Measurements from ENCODE around the gene SNTG2.

DNA sequence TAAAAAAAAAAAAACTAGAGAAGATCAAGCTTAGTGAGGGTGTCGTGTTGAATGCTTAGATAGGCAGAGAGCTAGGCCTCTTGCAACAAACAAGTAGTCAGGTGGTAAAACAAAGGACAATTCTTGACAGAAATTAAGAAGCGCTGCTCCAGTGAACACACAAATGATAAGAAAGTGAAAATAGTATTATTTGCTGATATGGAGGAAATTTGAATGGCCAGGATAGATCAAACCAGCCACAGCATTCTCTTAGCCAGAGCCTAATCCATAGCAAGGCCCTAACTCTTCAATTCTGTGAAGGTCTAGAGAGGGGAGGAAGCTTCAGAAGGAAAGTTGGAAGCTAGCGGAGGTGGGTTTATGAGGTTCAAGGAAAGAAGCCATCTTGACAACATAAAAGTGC lies 121.0 kb downstream of the SNTG2 start:
- no peak for TF ChIP-seq POLR2AphosphoS5 (IDR thresholded peaks at IDR 0.05)
- TF ChIP-seq POLR2A (IDR thresholded peaks at IDR 0.05): no peak

Data from spleen (tissue), 3 donors.